ENCODE data around the gene IGF2. TPM values are rescaled to one million over a fixed set of nuclear protein-coding genes. Genes with fewer than 3 reads are reported as not detected.

The IGF2 gene
- total and polyA plus RNA-seq, 2 of the 8 experiments (the other 6 are each of a cell fraction or from before 2014, with no cell fraction given): 0.74 to 1.5 TPM

DNA sequence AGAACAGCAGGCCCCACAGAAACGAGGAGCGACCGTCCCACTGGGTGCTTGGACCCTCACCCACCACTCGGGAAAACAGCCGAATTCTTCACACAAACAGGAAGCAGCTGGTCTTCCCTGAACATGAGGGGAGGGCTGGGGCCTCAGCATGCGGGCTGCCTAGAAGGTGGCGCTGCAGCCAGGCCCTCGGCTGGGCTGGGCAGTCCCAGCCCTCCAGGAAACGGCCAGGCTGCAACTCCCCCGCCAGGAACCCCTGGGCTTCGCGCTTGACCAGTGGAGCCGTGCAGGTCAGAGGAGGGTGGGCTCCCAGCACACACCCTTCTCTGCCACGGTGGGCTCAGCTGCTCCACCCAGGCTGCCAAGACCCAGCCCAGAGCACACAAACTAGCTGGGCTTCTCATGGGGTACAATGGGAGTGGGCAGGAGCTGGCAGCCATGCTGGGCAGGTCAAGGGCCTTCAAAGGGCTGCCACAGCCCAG lies 29.6 kb downstream of the IGF2 start:
- H2AFZ ChIP-seq (ENCODE audit: low read length): no peak overlapping the region
- no peak overlapping the region for H3K23ac ChIP-seq (ENCODE audit: insufficient read length)
- no peak for FAIRE-seq
- peak overlapping the region; percentile 75; the same call in 1 of the 2 replicates for H2BK12ac ChIP-seq (ENCODE audit: low read depth, low read length)
- H3K4me2 ChIP-seq (ENCODE audit: insufficient read depth in 1 of 2, low read depth in 2 of 2, low read length in 2 of 2): no peak overlapping the region
- no peaks in the 10 kb centered on the region for H3K79me2 ChIP-seq (ENCODE audit: control insufficient read depth in 1 of 2, insufficient read depth in 2 of 2, low read length in 2 of 2)
- WGBS, 2 experiments (ENCODE audit: extremely low coverage in 1 of 2, insufficient coverage in 1 of 2, insufficient read length in 1 of 2, insufficient replicate concordance in 2 of 2, low coverage in 1 of 2, low lambda C conversion rate in 2 of 2, missing lambda C conversion rate in 1 of 2): 69% methylated on average over 13 of the region's 14 CpGs; no CpG with 5 or more reads in 1 of the 2 experiments
- no peak overlapping the region for H4K5ac ChIP-seq (ENCODE audit: insufficient read length, low read depth, low read length)
- no peak overlapping the region for H2AK5ac ChIP-seq (ENCODE audit: low read depth, low read length)
- H4K8ac ChIP-seq (ENCODE audit: extremely low read depth, insufficient read depth, low read length): peak overlapping the region; percentile 75
- H3K36me3 ChIP-seq (ENCODE audit: control insufficient read depth in 2 of 4, insufficient read depth in 4 of 4, low read length in 3 of 4): no peaks in the 10 kb centered on the region
- H3K4me3 ChIP-seq (ENCODE audit: extremely low read depth in 1 of 4, insufficient read depth in 2 of 4, low read depth in 3 of 4, low read length in 4 of 4): no peak overlapping the region
- peak overlapping the region; percentile 60; the same call in 1 of the 2 replicates for H3K18ac ChIP-seq (ENCODE audit: extremely low read depth, low read length)
- no peak overlapping the region for H3K14ac ChIP-seq (ENCODE audit: insufficient read length)
- H2BK120ac ChIP-seq (replicated peaks; ENCODE audit: low read depth, low read length): no peak overlapping the region
- no peak overlapping the region for H2BK20ac ChIP-seq (ENCODE audit: low read length)
- TF ChIP-seq CTBP2 (IDR thresholded peaks at IDR 0.05; ENCODE audit: borderline replicate concordance, insufficient read depth, insufficient read length, low read length) (no peak), BRCA1 (IDR thresholded peaks at IDR 0.05; ENCODE audit: low read depth, low read length) (no peak), PHF8 (conservative IDR thresholded peaks at IDR 0.05; ENCODE audit: low read depth, low read length) (no peak)
- TF ChIP-seq, protein P1, sequence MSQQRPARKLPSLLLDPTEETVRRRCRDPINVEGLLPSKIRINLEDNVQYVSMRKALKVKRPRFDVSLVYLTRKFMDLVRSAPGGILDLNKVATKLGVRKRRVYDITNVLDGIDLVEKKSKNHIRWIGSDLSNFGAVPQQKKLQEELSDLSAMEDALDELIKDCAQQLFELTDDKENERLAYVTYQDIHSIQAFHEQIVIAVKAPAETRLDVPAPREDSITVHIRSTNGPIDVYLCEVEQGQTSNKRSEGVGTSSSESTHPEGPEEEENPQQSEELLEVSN (IDR thresholded peaks at IDR 0.05): peak; percentile 81
- TF ChIP-seq, protein P2, sequence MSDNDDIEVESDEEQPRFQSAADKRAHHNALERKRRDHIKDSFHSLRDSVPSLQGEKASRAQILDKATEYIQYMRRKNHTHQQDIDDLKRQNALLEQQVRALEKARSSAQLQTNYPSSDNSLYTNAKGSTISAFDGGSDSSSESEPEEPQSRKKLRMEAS (IDR thresholded peaks at IDR 0.05): peak; percentile 78
- no peak overlapping the region for H2BK5ac ChIP-seq (ENCODE audit: low read depth, low read length)
- H3K27ac ChIP-seq (ENCODE audit: low read depth, low read length): no peak overlapping the region
- H3K9ac ChIP-seq (replicated peaks in 1 of 4; ENCODE audit: extremely low read depth in 1 of 4, low read depth in 3 of 4, low read length in 3 of 4): no peak overlapping the region
- peak overlapping the region; percentile 46; the same call in 1 of the 2 replicates for H2BK15ac ChIP-seq (ENCODE audit: low read length)
- H3K23me2 ChIP-seq (ENCODE audit: low read depth, low read length): peaks cover 5% of the 10 kb centered on the region; the same call in 1 of the 2 replicates
- CTCF ChIA-PET (ENCODE audit: partially characterized antibody): interaction anchor here (0.6 to 2.3 kb wide), 5 partner anchors 10 to 233 kb away, joined by 3 to 10 read pairs (median 3); no protein-coding TSS in a partner anchor
- H3K4me1 ChIP-seq (replicated peaks in 1 of 4; ENCODE audit: control insufficient read depth in 3 of 4, insufficient read depth in 4 of 4, low read length in 3 of 4): peaks cover 0 to 7% (median 1%) of the 10 kb centered on the region in 4 experiments; a peak in 3 of 7 replicates
- no peaks in the 10 kb centered on the region for H4K20me1 ChIP-seq (replicated peaks in 1 of 2; ENCODE audit: control insufficient read depth in 1 of 2, insufficient read depth in 2 of 2, low read length in 2 of 2)
- H3K27me3 ChIP-seq (replicated peaks in 1 of 4; ENCODE audit: control insufficient read depth in 3 of 4, extremely low read depth in 1 of 4, insufficient read depth in 3 of 4, low read length in 3 of 4): no peaks in the 10 kb centered on the region
- no peaks in the 10 kb centered on the region for H3K9me3 ChIP-seq (ENCODE audit: insufficient read depth in 2 of 2, low read depth in 1 of 2, low read length in 1 of 2)
- H3K4ac ChIP-seq (replicated peaks; ENCODE audit: insufficient read length, low read depth, low read length): no peak overlapping the region
- no peak overlapping the region for H3K56ac ChIP-seq (replicated peaks; ENCODE audit: insufficient read length, low read depth, low read length)
- H4K91ac ChIP-seq (replicated peaks; ENCODE audit: insufficient read length, low read length): no peak overlapping the region
- no peaks in the 10 kb centered on the region for H3K79me1 ChIP-seq (ENCODE audit: low read depth, low read length)
- POLR2A ChIA-PET (ENCODE audit: partially characterized antibody): interaction anchor here (1.1 to 2.2 kb wide), 2 partner anchors 11 to 15 kb away, joined by 4 to 5 read pairs; no protein-coding TSS in a partner anchor
- DNase-seq (ENCODE audit: low read depth in 1 of 2, low spot score in 2 of 2): no peak

Measured in H1 (cell line).